Prostate gland (tissue), 2 donors: ENCODE results near the gene PANK3. TPM values are rescaled to one million over a fixed set of nuclear protein-coding genes. Genes with fewer than 3 reads are reported as not detected.

ENCODE experiments used
- DNase-seq: peaks from one replicate; pipeline ENCODE4 v3.0.0-alpha.2; 2019; ENCODE audit warnings: low spot score
- H3K27ac ChIP-seq, 2 donors: fragments of 200-600 bp; sonication (generic); 2 replicates each; pipeline ENCODE4 v1.5.1; 2017 to 2019
- H3K27me3 ChIP-seq: fragments of 200-600 bp; sonication (generic); replicated peaks from 2 replicates; pipeline ENCODE4 v1.5.1; 2019; ENCODE audit not compliant: insufficient read depth
- H3K36me3 ChIP-seq, 2 donors: fragments of 200-600 bp; sonication (generic); 1 replicate in 1 of 2; 2 replicates in 1 of 2; pipeline versions ENCODE4 v1.5.1 to v1.8.1; 2017 to 2019
- H3K4me1 ChIP-seq: fragments of 200-600 bp; sonication (generic); replicated peaks from 2 replicates; pipeline ENCODE4 v1.5.1; 2019
- H3K4me3 ChIP-seq, 2 donors: fragments of 200-600 bp; sonication (generic); 2 replicates each; pipeline ENCODE4 v1.5.1; 2017 to 2019
- H3K9me3 ChIP-seq: fragments of 200-600 bp; sonication (generic); 2 replicates; pipeline ENCODE4 v1.5.1; 2017
- POLR2A ChIP-seq: fragments of 450-650 bp; IDR thresholded peaks from one replicate; pipeline ENCODE4 v1.6.1; 2016; ENCODE audit warnings: antibody characterized with exemption, mild to moderate bottlenecking
- POLR2AphosphoS5 ChIP-seq: sonication (generic); formaldehyde crosslinking; IDR thresholded peaks from one replicate; pipeline ENCODE4 v1.6.1; 2017; ENCODE audit warnings: antibody characterized with exemption
- WGBS: methylation state at CpG from one replicate; pipeline ENCODE4 v1.1.5; 2018; 5-methylcytosine and 5-hydroxymethylcytosine counted together
- intact Hi-C: fragments of 100-400 bp; cut with DNase I; formaldehyde crosslinking; loops from one replicate; pipeline ENCODE4 v1.14.2; 2022
- total RNA-seq, 2 donors: library from RNA; depleted of rRNA; stranded (reverse); fragments of >200 nt; gene quantifications; one replicate each; pipeline ENCODE4 v1.1.0, GENCODE V29; 2016
- TF ChIP-seq, protein P1 (sequence below), 4 experiments: fragments of 200-600 bp in 2 of 4; fragments of 450-650 bp in 2 of 4; sonication (generic) in 2 of 4; IDR thresholded peaks; 1 replicate in 3 of 4; 2 replicates in 1 of 4; pipeline ENCODE4 v1.5.1; 2016 to 2019; ENCODE audit warnings: antibody characterized with exemption in 4 of 4, mild to moderate bottlenecking in 2 of 4, moderate library complexity in 2 of 4

The PANK3 gene
- total RNA-seq, 2 donors from 2014 or later, result 24.8 to 48.7 TPM

DNA sequence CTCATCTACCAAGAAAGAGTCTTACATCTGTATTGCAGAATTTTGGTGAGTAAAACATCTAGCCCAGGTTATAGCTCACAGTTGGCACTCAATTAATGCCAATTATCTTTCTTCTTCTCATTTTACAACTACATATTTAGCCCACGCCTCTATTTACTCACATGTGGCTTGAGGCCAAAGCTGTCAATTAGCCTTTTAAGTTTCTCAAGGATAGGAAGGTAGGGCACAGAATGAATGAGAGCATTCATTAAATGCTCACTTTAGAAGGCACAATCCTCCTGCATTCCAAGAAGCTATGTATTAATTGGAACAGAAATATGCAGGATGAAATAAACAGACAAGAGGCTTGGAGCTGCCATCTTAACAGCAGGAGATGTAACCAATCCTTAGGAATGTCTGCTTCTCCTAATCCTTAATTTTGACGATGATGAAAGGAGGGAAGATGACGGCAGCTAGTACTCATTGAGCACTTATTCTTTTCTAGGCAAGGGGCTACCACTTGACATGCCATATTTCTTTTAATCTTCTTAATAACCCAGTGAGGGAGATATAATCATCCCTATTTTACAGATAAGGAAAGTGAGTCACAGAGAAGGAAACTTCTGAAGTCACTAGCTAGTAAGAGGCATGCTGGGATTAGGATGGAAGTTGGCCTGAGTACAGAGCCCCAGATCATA is 30.8 kb upstream of the PANK3 start:
- intact Hi-C loops, result no loop called here
- 60% methylated on average over 3 of the region's 3 CpGs for whole genome bisulfite sequencing
- no peak overlapping the region for H3K27ac ChIP-seq
- no peak for TF ChIP-seq POLR2A
- TF ChIP-seq, protein P1, sequence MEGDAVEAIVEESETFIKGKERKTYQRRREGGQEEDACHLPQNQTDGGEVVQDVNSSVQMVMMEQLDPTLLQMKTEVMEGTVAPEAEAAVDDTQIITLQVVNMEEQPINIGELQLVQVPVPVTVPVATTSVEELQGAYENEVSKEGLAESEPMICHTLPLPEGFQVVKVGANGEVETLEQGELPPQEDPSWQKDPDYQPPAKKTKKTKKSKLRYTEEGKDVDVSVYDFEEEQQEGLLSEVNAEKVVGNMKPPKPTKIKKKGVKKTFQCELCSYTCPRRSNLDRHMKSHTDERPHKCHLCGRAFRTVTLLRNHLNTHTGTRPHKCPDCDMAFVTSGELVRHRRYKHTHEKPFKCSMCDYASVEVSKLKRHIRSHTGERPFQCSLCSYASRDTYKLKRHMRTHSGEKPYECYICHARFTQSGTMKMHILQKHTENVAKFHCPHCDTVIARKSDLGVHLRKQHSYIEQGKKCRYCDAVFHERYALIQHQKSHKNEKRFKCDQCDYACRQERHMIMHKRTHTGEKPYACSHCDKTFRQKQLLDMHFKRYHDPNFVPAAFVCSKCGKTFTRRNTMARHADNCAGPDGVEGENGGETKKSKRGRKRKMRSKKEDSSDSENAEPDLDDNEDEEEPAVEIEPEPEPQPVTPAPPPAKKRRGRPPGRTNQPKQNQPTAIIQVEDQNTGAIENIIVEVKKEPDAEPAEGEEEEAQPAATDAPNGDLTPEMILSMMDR (IDR thresholded peaks at IDR 0.05), result no peak
- TF ChIP-seq POLR2AphosphoS5, result no peak
- no peaks in the 10 kb centered on the region for H3K36me3 ChIP-seq
- DNase-seq, result no peak
- no peaks in the 10 kb centered on the region for H3K27me3 ChIP-seq
- no peak overlapping the region for H3K4me3 ChIP-seq
- H3K4me1 ChIP-seq, result no peaks in the 10 kb centered on the region
- H3K9me3 ChIP-seq, result no peaks in the 10 kb centered on the region

DNA sequence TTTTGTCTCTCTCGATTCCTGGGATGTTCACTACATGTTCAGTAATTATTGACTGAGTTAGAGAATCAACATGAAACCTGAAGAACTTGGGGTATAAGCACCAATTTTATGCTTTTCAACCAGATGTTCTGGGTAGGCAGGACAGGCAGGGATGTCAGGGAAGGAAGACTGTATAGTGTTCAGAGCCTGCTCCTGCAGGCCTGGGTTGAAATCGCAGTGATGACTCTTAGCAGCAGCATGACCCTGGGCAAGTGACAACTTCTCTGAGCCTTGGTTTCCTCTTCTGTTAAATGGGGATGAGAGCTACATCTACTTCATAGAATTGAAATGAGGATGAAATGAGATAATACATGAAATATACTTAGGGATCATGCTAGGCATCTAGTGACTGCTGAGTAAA is 29.7 kb upstream of the PANK3 start:
- TF ChIP-seq POLR2AphosphoS5 (no peak), POLR2A (no peak)
- TF ChIP-seq, protein P1 (IDR thresholded peaks at IDR 0.05), result no peak
- H3K27me3 ChIP-seq, result no peaks in the 10 kb centered on the region
- H3K4me3 ChIP-seq, result no peak overlapping the region
- intact Hi-C loops, result no loop called here
- no peaks in the 10 kb centered on the region for H3K36me3 ChIP-seq
- no peaks in the 10 kb centered on the region for H3K4me1 ChIP-seq
- DNase-seq, result no peak
- no peak overlapping the region for H3K27ac ChIP-seq
- 77% methylated on average over 2 of the region's 2 CpGs for WGBS
- no peaks in the 10 kb centered on the region for H3K9me3 ChIP-seq

DNA sequence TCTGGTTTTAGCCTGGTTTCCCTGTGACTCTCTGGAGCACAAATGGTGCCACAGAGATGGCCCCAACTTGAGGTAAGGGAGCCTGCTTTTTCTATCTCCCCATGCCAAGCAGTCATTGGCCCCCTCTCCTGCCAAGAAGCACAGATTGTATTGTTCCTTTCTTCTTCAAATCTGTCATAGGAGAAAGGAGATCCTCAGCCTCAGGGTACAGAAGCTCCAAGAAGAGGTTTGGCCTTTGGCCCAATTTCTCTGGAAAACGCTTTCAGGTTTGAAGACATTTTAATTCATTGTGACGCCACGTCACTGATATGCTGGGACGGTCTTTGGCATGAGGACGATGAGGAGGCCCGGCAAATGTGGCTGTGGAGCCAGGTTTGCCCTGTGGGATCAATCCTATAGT is 29.2 kb upstream of the PANK3 start:
- H3K4me3 ChIP-seq, result no peak overlapping the region
- no peaks in the 10 kb centered on the region for H3K9me3 ChIP-seq
- no peaks in the 10 kb centered on the region for H3K4me1 ChIP-seq
- TF ChIP-seq, protein P1 (IDR thresholded peaks at IDR 0.05), result no peak
- no peak for TF ChIP-seq POLR2AphosphoS5
- TF ChIP-seq POLR2A, result no peak
- no peaks in the 10 kb centered on the region for H3K36me3 ChIP-seq
- no peak overlapping the region for H3K27ac ChIP-seq
- no peak for DNase-seq
- intact Hi-C loops, result no loop called here
- no peaks in the 10 kb centered on the region for H3K27me3 ChIP-seq
- 15% methylated on average over 6 of the region's 6 CpGs for WGBS

DNA sequence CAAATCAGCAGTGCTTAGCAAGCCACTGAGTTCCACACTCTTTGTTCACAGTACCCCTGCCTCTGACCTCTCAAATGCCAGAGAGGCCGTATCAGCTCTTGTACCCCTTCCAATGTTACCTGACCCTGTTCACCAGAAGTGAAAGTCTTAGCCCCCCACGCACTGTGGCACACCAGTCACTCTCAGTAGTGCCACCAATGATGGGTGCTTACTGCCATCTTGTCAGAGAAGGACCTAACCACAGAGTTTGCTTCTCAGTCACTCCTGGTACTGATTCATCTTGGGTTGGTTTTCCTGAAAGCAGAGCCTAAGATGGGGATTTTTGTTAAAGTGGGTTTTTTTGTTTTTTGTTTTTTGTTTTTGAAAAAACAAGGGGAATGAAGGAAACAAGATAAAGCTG is 28.8 kb upstream of the PANK3 start:
- no peak for DNase-seq
- Histone ChIP-seq H3K4me1 (no peaks in the 10 kb centered on the region), H3K36me3 (no peaks in the 10 kb centered on the region), H3K9me3 (no peaks in the 10 kb centered on the region), H3K27me3 (no peaks in the 10 kb centered on the region), H3K27ac (no peak overlapping the region), H3K4me3 (no peak overlapping the region)
- intact Hi-C loops, result no loop called here
- 100% methylated on average over 2 of the region's 2 CpGs for WGBS
- TF ChIP-seq POLR2AphosphoS5 (no peak), POLR2A (no peak)
- TF ChIP-seq, protein P1 (IDR thresholded peaks at IDR 0.05), result no peak

DNA sequence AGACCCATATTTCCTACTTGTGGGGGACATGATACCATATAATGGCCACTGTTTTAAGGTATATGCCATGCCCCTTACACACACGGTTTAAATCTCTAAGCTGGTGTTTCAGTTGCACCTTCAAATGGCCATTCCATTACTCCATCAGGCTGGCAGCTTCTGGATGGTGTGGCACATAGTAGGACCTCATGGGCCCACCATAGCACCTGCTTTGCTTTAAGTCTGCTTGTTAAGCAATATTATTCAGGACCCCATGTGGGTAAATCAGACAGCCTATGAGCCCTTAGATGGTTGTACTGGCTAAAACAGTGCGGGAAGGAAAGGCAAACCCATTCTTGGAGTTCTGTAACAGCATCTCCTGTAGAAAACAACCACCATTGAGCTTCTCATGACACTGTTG is 27.4 kb upstream of the PANK3 start:
- intact Hi-C loops, result no loop called here
- no peak overlapping the region for H3K27ac ChIP-seq
- H3K9me3 ChIP-seq, result no peaks in the 10 kb centered on the region
- WGBS, result 91% methylated on average over 2 of the region's 2 CpGs
- no peaks in the 10 kb centered on the region for H3K36me3 ChIP-seq
- no peak overlapping the region for H3K4me3 ChIP-seq
- H3K27me3 ChIP-seq, result no peaks in the 10 kb centered on the region
- no peak for TF ChIP-seq POLR2A
- TF ChIP-seq, protein P1 (IDR thresholded peaks at IDR 0.05), result no peak
- no peaks in the 10 kb centered on the region for H3K4me1 ChIP-seq
- DNase-seq, result no peak
